Hair follicle dermal papilla cell (primary cell): Measurements from ENCODE around the gene HDHD2. TPM values are rescaled to one million over a fixed set of nuclear protein-coding genes. Genes with fewer than 3 reads are reported as not detected.

Experiments
- small RNA-seq: library from RNA; depleted of rRNA; stranded (forward); fragments of <200 nt; gene quantifications from one replicate; pipeline ENCODE3, GENCODE V24; 2012
- total RNA-seq: library from RNA; depleted of rRNA; stranded (reverse); fragments of >200 nt; gene quantifications from 2 replicates; pipeline ENCODE4 v1.2.3, GENCODE V29; 2012

Gene HDHD2
- 15.6 and 16.3 TPM in 2 replicates for total RNA-seq

DNA sequence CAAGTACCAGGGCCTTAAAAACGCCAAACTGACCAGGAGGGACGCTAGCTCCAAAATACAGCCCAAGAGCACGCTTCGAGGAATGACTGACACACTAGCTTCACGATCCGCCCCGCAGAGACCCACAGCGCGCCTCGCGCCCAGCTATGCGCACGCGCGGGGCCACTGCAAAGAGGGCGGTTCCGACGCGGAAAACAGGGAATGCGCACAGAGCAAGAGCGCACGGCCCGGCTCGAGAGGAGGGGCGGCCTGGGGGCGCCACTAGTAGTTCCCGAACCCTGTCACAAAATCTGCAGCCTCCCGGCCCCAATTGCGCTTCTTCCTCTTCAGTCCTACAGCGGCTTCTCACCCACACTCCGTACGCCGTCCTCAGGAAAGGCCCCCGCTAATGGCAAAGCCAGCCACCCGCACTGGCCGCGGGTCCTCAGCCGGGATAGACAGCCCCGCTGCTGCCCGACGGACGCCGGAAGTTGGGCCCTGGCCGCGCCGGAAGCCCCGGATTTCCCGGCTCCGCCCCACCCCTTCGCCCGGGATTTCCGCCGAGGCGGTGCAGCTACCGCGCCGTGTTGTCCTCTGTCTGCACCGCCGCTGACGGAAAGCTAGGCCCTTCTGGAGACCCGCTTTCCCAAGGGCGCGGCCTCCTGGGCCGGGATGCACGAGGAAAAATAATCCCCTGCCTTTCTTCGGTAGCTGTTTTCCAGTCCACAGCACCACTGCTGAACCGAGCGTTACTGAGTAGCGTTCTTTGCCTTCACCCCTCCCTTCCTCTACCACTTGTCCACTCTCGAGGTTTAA, at the start of gene HDHD2:
HDHD2 (minus strand) TSS at position 472 of the 795 bp plus-strand sequence. CDS start 14,061 bp downstream, outside the sequence.

GRCh38 chr18:47175898-47176575, 25.7 kb upstream of the HDHD2 start, which contains the start of gene IER3IP1:
Gene IER3IP1, minus strand, starts transcription at chr18:47176364. Its CDS starts 87 bp downstream, at chr18:47176277.

Small RNAs within 50 kb of the gene (small RNA-seq; reads per million reads assigned to genes)
- gene AC012254.4: not detected

Other genes with a start within 250 kb of the HDHD2 start
- gene PIAS2, start 233.0 kb downstream of the HDHD2 start, total RNA-seq: 32.7 and 39.9 TPM in 2 replicates
- 6.3 and 6.8 TPM in 2 replicates for gene KATNAL2, start 232.9 kb downstream of the HDHD2 start, total RNA-seq
- gene ELOA2, start 114.9 kb downstream of the HDHD2 start, total RNA-seq: not detected in 2 replicates
- gene IER3IP1, start 25.9 kb upstream of the HDHD2 start, total RNA-seq: 15.4 and 16.7 TPM in 2 replicates
- not detected in 2 replicates for gene SKOR2, start 101.2 kb upstream of the HDHD2 start, total RNA-seq